NCI-H1417 treated with DMSO at 0.1 percent for 48 hours (cell line): Measurements from ENCODE around the gene IKZF1.

ENCODE experiments used
- DNase-seq: peaks from one replicate; lab custom pipeline; 2025; lab: John Stamatoyannopoulos, UW

Gene IKZF1

DNA sequence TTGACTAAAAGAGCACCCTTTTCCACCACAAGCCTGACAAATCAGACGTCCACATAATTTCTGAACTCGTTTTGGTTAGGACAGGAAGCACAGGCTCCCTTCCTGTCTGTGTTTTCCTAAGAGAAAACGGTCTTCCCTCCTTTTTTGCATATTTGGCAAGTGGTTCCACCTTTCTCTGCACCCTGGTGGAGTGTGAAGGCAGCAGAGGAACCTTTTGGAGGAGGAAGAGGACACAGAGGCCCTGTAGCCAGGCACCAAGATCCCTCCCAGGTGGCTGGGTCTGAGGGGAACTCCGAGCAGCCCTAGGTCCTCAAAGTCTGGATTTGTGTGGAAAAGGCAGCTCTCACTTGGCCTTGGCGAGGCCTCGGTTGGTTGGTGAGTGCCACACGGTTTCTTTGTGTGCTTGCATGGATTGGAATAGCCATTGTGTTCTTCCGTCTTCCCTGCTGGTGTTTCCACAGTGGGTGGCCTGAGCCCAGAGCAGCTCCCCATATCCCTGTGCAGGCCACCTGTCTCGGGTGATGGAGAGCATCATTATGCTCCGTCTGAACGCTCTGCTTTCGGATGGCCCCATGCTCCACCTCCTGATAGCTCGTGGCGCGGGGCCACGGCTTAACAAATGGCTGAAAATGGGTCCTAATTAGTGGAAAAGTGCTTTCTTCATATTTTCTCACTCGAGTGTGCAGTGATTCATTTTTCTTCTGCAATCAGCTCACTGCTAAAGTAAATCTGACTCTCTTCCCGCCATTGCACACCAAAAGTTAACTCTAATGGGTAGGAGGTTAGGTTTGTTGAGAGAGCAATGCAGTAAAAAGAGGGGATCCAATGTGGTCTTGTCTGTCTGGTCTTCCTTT, 4.2 kb downstream of the IKZF1 start:
- DNase-seq, result no peak

DNA sequence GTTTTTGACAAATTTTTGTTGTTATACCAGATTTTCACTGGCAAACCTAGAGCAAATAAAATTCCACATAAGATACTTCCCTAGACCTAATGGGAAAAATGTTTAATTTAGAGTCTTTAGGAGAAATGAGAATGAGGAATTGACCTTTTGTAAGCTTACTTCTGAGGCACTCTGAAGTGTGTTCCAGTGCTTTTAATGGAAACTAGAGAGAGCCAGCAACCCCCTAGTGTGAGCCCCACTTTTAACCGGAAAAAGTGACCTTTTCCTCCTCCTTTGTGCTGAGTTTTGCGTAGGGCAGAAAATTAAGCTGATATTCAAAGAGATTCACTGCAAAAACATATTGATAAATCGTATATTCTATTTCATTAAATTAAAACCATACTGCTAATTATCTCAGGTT, 5.2 kb downstream of the IKZF1 start:
- no peak for DNase-seq

DNA sequence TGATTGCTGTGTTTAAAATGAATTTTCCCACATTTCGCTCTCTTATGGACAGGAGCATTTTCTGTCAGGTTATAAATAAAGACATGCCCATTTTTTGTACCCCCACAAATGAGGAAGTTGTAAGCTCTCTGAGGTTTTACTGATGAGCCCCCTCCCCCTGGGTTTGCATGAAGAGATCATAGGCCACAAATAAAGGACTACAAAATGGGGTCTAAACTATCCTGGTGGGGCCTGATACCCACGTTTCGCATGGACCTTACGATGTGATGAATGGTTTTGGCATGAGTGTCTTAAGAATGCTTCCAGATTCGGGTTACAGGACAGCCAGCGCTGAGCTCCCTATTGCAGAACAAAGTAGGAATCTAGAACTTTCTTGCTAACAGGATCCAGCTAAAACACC, 5.8 kb downstream of the IKZF1 start:
- DNase-seq, result no peak

DNA sequence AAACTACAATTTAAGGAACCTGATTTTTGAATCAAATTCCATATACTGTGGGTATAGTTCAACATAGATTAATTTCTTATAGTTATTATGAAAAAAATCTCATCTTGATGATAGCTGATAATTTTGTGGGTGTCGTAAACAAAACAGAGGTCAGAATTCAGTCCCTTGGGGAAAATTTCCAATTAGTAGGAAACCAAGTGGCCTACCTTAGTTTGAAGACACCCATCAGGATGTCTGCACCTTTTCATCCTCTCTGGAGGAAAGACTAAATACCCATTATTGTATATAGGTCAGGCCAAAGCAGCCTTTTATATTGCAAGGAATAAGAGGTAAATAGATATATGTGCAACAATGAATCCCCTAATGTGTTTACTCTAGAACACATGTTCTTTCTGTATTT, 6.4 kb downstream of the IKZF1 start:
- no peak for DNase-seq

DNA sequence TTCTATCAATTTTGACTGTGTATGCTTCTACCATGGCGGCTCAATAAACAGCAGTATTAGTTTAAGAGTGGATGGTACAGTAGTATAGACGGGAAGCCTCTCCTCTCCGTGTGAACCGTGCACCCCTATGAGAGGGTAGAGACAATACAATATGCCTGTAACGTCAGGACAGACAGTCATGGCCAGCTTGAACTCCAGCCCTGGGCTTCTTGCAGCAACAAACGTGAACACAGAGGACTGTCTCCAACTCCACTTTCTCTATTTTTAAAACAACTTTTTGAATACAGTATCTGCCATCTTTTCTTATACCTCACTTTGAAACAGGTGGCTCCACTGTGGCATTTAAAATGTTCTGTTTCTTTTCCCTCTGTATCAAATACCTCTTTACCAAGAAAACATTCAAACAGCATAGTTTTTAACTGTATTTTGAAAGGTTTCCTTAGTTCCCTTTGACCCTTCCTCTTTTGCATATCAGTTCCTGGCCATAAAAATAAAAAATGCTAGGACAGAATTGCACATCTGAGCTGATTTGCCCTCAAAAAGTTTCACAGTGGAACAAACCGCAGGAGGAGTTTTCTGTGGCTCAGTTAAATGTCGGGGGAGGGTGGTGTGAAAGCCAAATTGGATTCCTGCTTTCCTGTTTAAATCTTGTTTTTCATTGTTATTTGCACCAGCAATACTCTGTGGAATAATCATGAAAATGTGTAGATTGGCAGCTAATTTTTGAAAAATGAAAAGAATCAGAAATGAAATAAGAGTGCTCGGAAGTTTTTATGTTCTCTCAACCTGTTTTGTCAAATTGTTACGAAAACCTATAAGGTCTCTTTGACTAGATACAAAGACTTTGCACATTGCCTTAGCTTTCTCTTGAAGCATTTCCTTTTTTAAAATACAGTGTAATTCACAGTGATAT, 8.0 kb downstream of the IKZF1 start:
- DNase-seq, result no peak

DNA sequence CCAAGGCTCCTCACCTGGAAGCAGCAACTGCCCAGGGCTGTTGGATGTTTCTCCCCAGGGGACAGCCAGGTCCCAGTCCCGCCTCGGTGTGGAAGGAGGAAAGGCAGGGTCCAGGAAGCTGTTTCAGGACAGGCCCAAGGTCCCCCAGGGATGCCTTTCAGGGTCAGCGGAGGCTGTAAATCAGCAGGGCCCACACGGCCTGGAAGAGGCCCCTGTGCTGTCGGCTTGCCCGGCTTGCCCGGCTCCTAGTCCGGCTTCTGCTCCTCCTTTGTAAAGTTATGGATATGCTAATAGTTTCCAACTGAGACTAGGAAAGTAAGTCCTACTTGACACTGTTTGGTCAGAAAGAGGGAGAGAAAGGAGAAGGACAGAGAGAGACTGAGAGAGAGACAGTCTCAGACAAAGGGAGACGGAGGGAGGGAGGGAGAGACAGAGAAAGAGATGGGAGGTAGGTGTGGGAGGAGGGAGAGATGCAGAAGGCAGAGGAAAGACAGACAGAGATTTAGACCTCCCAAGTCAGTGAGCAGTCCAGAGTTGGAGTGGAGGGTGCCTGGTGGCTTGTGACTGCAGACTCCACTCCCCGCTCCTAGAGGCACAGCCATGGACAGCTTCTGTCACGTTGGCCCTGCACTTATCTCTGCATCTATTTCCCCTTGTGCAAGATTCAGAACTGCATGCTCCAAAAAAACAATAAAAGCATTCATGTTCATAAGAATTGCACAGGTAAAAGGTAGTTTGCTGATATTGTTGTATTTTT, 10.5 kb downstream of the IKZF1 start:
- no peak for DNase-seq

DNA sequence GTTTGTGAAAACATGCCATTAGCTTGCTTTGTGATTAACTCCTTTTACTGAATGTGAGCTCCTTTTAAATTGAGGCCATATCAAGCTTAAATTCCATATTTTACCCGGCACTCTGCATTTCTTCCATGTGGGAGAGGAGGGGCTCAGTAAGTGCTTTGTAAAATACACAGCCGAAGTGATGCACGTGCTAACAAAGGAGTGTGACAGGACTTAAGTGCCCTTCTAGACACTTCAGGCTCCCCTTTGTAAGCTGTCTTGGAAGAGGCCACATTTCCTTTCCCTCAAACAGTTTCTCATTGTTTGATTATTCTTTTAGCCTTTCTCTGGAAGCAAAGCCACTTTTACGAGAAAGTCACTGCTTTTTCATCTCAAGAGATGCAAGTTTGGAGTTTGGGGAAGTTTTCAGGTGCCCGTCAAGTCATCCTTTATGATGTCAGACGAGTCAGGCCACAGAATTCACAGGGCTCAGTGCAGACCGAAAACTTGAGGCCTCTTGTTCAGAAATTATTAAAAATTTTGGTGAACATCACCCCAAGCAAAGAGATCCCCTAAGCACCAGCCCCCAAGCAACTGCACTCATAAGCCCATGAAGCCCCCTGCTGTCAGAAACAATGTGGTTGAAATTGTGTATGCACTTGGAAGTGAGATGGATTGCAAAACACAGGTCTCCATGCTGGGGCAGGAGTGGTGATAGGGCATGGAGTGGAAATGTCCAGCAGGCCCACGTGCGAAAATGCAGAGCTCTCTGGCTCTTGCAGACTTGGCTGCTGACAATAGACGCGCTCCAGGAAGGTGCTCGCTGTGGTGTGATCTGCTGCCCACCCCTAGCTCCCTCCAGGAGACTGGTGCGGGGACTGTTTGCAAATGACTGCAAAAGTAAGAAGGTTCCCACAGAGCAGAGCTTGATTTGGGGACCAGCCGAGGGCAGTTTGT, 11.5 kb downstream of the IKZF1 start:
- DNase-seq, result no peak

DNA sequence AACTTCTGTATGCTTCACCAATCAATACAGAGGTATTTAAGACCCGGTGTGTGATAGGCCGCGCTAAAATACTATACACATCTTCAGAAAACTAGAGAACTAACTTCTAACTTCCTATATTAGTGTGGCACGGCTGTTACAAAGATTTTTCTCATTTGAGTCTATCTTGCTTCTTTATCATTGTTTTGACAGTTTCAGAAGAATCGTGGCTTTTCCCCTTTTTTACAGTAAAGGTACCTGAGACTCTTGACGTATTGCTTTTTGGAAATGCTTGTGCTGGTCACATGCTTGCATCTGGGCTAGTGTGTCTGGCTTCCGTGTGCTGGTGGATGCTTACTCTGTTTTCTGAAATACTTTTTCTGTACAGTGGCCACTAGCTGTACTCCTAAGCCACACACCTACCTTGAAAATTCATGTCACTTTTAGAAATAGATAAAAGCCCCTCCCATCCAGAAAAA, 12.7 kb downstream of the IKZF1 start:
- DNase-seq, result no peak

DNA sequence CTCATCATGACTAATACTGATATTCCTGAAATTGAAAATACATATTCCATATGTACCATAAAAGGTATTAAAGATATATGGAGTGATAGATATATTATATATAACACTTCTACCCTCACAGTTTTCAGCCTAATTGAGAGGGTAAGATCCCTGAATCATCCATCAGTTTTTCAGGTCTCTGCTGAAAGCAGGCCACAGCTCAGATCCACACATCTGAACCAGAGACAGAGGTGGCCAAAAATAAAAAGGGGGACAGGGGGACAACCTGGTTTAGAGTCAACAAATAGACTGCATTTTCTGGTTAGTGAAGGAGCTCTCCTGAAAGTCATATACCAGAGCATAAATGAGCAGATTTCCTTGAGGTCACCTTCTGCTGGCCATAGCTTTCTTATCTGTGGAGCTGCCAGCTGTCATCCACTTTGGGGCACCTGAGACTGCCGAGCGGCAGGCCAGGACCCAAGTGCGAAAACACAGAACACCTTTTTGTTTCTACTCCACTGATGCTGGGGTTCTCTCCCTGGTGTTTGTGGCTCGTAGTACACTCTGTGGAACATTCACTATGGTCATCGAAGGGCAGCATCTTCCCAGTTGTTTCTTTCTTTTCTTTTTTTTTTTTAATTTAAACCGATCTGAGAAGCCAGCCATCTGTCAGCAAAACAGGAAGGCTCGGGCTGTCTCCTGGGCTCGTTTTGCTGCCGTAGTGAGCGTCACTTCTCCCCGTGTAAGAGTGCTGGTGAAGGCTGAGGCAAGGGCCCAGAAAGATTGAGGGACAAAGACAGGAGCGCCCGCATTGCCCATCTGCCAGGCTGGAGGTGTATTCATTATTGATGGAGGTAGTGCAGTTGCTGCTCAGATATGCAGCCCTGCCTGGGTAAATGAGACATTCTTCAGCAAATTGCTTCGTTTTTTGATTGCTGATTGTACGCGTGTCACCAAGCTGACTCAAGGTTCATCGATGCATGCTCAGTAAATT, 13.5 kb downstream of the IKZF1 start:
- DNase-seq, result no peak

DNA sequence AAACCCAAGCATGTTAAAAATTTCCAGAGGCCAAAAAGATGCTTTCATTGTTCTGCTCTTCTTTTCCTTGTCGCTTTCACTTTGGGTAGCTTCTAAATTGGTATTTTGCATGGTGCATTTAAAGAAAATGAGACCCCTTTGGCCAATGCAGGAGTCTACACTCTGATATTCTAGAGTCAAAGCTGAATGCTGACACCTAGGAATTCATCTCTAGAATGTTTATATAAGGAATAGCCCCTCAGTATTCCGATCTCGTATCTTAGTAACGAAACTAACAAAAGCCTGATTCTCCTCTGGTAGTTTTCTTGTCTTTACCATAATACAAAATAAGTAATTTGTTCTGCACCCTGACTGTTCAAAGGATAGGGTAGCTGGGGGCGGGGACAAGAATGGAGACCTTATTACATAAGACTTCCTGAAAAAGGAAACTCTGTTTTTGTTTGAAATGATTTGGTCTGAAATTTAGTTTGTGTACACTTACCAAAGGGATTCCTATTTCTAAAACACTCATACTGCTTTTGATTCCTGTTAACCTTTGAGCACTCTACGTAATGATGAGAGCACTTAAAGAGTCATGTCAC, 17.1 kb downstream of the IKZF1 start:
- DNase-seq, result no peak

DNA sequence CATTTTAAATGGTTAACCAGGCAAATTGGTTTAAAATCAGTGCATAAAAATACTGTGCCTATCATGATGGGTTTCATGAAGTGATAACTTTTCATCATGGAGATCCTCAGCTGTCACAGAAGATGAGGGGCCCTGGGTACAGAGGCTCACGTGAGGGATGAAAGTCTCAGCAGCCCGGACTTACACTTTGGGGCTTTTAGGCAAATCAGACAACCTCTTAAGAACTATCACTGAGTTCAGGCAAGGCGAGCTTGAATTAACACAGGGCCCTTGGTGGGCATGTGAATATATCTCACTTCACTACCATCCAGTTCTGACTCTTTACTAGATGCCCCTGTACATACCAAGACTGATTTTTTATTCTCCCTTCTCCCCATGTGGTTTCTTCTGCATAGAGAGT, 19.6 kb downstream of the IKZF1 start:
- no peak for DNase-seq

DNA sequence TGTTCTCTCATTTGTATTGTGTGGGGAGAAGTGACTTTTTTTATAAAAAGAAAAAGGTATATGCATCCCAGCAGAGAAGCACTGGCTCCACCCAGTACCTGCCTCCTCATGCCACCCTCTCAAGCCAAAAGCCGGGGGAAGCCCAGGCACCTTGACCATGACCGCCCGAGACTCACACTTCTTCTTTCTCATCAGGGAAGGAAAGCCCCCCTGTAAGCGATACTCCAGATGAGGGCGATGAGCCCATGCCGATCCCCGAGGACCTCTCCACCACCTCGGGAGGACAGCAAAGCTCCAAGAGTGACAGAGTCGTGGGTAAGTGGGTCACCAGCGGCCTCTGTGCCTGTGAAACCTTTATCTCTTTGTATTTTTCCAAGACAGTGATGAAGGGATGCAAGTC, 22.9 kb downstream of the IKZF1 start:
- no peak for DNase-seq

DNA sequence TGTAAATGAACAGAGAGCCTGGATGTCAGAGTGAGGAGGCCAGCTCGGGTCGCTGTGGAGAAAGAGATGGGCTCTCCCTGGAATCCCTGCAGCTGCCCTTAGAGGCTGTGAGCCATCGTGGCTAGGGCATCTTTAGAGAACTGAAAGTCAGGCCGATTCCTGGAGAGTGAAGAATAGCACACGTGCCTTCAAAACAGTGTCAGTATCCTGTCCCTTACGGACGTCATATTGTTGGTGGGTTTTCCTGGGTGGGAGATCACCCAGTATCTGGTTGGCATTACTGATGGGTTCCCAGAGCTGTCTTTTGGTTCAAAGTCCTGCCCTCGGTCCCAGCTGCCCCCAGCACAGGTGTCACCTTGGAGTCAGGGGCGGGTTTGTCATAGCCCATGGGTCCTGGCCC, 25.3 kb downstream of the IKZF1 start:
- DNase-seq, result no peak

DNA sequence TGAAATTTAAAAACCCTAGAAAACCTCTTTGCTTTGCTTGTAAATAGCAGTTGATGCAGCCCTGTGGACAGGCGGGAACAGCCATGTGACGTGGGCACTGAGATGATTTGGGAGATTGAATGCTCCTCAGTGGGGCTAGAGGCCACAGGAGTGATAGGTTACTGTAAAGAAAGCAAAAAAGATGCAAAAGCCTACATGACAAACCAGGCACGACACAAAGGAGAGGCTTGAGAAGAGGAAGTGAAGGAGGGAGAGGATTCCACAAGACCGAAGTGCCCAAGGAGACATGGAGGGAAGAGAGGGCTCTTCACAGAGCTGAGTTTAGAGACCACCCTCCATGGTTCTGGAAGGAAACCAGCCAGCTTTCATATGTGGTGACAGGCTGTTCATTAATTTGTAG, 25.7 kb downstream of the IKZF1 start:
- DNase-seq, result no peak

DNA sequence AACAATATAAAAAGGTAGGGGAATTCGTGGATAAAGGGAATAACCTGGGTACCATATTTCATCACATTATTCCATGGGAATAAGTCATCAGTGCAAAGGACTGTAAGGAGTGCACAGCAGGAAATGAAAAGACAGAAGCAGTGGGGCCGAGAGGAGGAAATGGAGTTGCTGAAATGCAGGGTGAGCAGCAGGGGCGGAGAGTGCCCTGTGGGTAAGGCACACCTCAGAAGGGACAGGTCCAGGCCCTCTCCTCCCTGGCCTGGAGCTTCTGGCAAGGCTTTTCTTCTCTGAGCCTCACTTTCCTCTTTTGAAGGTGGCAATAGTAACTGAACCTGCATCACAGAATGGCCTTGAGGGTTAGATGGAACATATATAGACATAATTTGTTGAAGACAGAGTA, 26.2 kb downstream of the IKZF1 start:
- DNase-seq, result no peak

DNA sequence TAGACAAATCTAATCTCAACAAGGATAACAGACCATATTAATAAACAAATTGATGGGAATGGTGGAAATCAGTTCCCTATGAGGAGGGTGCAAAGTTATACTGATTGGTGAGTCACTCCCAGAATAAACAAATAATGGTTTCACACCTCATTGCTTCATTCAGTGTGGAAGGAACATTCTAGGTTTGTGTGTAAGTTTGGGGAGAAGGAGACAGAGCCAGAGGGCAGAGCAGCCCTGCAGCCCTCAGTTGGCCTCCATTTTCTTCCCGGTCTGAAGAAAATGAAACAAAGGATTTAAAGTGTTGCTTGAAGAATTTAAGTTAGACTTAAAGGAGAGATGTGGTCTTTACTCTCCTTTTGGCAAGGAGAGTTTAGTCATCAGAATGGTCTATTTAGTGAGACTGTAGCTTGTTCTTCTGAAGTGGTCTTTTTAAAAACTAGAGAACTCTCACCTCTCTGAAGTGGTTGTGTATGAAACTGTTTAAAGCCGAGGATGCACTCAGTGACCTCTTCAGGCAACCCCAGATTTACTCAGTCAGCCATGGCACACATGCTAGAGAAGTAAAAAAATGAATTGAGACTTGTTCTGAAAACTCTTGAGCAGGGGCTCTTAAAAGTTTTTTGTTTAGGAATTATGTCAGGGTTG, 27.2 kb downstream of the IKZF1 start:
- no peak for DNase-seq

DNA sequence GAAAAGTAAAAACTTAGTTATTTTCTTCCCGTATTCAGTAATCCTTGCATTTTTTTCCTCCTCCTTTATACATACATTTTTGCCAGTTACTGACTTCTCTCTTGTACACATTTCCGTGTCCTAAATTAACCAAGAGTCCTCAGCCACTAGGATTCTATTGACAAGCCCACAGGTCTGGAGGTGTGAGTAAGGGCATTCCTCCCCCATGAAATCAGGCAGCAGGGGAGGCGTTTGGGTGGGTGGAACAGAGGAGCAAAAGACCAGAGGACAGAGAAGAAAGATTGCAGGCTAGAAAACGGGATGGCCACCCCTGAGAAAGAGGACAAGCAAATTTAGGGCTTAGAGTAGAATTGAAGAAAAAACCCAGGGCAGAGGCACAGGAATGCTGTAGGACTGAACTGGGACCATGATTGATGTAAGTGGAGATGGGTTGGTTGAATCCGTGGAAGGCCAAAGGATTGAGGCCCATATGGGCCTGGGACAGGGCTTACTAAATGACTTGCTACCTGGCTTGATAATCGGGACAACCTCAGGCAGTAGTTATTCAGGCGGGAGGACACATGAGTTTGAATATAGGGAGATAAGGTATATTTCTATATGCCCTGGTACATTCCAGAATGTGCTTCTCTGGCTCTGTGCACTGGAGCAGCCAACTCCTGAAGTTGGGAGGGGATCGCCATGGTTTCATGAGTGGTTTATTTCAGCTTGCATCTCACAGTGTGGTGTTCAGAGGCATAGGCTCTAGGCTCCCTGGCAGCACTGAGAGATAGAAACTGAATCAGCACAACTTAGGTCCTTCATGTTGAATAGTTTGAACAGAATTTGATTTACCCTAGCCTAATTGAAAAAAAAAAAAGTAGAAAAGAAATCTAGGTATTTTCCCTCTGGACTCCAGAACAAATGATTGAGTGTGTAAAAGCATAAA, 28.0 kb downstream of the IKZF1 start:
- DNase-seq, result no peak

DNA sequence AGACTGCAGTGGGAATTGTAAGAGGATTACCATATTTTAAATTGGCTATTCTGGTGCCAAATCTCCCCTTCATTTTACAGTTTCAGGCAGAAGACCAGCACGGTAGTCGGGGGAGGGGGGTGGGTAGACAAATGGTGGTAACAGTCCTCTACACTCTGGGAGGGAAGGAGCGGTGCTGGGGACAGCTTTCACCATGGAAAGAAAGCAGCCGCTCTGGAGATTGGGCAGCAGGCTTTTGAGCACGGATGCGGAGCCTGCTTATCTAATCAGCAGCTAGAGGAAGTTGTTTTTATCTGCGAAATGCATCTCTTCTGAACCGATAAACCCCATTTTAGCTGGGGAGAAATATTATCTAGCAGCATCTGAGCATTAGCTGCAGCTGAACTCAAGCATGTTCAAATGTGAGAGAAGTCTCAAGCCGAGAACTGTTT, 28.7 kb downstream of the IKZF1 start:
- DNase-seq, result no peak
